Measurements from ENCODE around the gene UGCG. TPM values are rescaled to one million over a fixed set of nuclear protein-coding genes. Genes with fewer than 3 reads are reported as not detected.

Gene UGCG
- total and polyA plus RNA-seq, 2 of the 4 experiments (the other 2 are of a cell fraction): 84.2 to 104 TPM

DNA sequence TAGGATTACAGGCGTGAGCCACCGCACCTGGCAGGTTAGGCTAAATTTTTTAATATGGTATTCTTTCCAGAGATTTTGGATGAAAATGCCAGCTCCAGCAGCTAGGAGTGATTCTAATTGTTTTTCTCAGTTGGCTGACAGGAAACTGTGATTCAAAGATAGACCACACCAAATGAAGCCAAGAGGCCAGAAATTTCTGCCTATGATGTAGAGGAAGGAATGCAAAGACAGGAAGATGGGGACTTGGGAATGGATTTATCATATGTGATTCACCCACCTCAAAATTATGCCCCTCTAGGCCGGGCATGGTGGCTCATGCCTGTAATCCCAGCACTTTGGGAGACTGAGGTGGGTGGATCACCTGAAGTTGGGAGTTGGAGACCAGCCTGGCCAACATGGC lies 53.3 kb downstream of the UGCG start:
- CTCF ChIA-PET: no interaction called here
- no peak overlapping the region for H3K56ac ChIP-seq (ENCODE audit: extremely low read depth, insufficient read depth, low read length)
- H3K4me2 ChIP-seq (ENCODE audit: low read depth, low read length): no peak overlapping the region
- dilution Hi-C loops (cut with HindIII; ENCODE audit: low sequenced_read_pairs, unreplicated experiment) (no loop called here), in situ Hi-C loops (cut with MboI; ENCODE audit: low sequenced_read_pairs) (loop anchor here (10.0 kb wide), 1 partner anchor 125 kb away; no protein-coding TSS in a partner anchor), intact Hi-C loops (cut with micrococcal nuclease) (loop anchor here (5.0 kb wide), 1 partner anchor 122 kb away; no protein-coding TSS in a partner anchor)
- H4K5ac ChIP-seq (ENCODE audit: low read depth, low read length): no peak overlapping the region
- no peak overlapping the region for H3K27ac ChIP-seq (ENCODE audit: insufficient read depth, low read length)
- no peak for TF ChIP-seq CEBPB (IDR thresholded peaks at IDR 0.05; ENCODE audit: low read depth, low read length)
- TF ChIP-seq MAFK (IDR thresholded peaks at IDR 0.05; ENCODE audit: low read depth, low read length): no peak
- no peak; the same call in 1 of the 2 replicates for TF ChIP-seq RAD21 (IDR thresholded peaks at IDR 0.05; ENCODE audit: low read length)
- no peak for TF ChIP-seq RCOR1 (IDR thresholded peaks at IDR 0.05; ENCODE audit: insufficient replicate concordance, low read length)
- no peak for TF ChIP-seq SMC3 (IDR thresholded peaks at IDR 0.05; ENCODE audit: low read depth, low read length)
- TF ChIP-seq, protein P1, sequence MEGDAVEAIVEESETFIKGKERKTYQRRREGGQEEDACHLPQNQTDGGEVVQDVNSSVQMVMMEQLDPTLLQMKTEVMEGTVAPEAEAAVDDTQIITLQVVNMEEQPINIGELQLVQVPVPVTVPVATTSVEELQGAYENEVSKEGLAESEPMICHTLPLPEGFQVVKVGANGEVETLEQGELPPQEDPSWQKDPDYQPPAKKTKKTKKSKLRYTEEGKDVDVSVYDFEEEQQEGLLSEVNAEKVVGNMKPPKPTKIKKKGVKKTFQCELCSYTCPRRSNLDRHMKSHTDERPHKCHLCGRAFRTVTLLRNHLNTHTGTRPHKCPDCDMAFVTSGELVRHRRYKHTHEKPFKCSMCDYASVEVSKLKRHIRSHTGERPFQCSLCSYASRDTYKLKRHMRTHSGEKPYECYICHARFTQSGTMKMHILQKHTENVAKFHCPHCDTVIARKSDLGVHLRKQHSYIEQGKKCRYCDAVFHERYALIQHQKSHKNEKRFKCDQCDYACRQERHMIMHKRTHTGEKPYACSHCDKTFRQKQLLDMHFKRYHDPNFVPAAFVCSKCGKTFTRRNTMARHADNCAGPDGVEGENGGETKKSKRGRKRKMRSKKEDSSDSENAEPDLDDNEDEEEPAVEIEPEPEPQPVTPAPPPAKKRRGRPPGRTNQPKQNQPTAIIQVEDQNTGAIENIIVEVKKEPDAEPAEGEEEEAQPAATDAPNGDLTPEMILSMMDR (conservative IDR thresholded peaks at IDR 0.05; ENCODE audit: low read depth, low read length): no peak
- TF ChIP-seq MXI1 (IDR thresholded peaks at IDR 0.05; ENCODE audit: borderline replicate concordance, low read depth, low read length): no peak
- no peak for TF ChIP-seq POLR2A (IDR thresholded peaks at IDR 0.05; ENCODE audit: low read depth, low read length)
- TF ChIP-seq, protein P2, sequence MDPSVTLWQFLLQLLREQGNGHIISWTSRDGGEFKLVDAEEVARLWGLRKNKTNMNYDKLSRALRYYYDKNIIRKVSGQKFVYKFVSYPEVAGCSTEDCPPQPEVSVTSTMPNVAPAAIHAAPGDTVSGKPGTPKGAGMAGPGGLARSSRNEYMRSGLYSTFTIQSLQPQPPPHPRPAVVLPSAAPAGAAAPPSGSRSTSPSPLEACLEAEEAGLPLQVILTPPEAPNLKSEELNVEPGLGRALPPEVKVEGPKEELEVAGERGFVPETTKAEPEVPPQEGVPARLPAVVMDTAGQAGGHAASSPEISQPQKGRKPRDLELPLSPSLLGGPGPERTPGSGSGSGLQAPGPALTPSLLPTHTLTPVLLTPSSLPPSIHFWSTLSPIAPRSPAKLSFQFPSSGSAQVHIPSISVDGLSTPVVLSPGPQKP (IDR thresholded peaks at IDR 0.05; ENCODE audit: borderline replicate concordance, low read depth, low read length): no peak
- H4K8ac ChIP-seq (ENCODE audit: low read depth in 2 of 2, low read length in 2 of 2): no peak overlapping the region
- H2BK15ac ChIP-seq (ENCODE audit: low read depth, low read length): no peak overlapping the region
- H3K27me3 ChIP-seq (ENCODE audit: control insufficient read depth, insufficient read depth, low read length): no peaks in the 10 kb centered on the region
- no CpG with 5 or more reads among the region's 3 CpGs for WGBS, 2 experiments (ENCODE audit: extremely low coverage in 2 of 2, insufficient read length in 1 of 2)
- no peak overlapping the region for H2AK9ac ChIP-seq (replicated peaks; ENCODE audit: low read depth, low read length, poor library complexity)
- no peak overlapping the region for H3K14ac ChIP-seq (replicated peaks; ENCODE audit: low read depth, low read length)
- H3K23ac ChIP-seq (ENCODE audit: low read depth, low read length): no peak overlapping the region
- no peak overlapping the region for H3K4me3 ChIP-seq (ENCODE audit: insufficient read depth, low read depth, low read length)
- POLR2A ChIA-PET (ENCODE audit: unreplicated experiment): no interaction called here
- H3K9me3 ChIP-seq (ENCODE audit: control insufficient read depth, insufficient read depth, low read length): no peaks in the 10 kb centered on the region
- H3K4ac ChIP-seq (ENCODE audit: low read depth, low read length): no peak overlapping the region
- no peak overlapping the region for H3K18ac ChIP-seq (ENCODE audit: low read depth, low read length)
- H2AK5ac ChIP-seq (ENCODE audit: low read depth, low read length): no peak overlapping the region
- H2AFZ ChIP-seq (replicated peaks; ENCODE audit: low read length, poor library complexity): no peak overlapping the region
- H4K20me1 ChIP-seq (ENCODE audit: insufficient read depth, low read length): no peaks in the 10 kb centered on the region
- H3K79me1 ChIP-seq (ENCODE audit: low read depth in 1 of 2, low read length in 2 of 2): peaks cover 0 to 2% of the 10 kb centered on the region in 2 experiments; a peak in 1 of 4 replicates
- no peaks in the 10 kb centered on the region for H3K36me3 ChIP-seq (ENCODE audit: control insufficient read depth, insufficient read depth, low read length)
- no peak overlapping the region for H4K91ac ChIP-seq (ENCODE audit: insufficient read depth, low read depth, low read length)
- ATAC-seq (ENCODE audit: low read depth) (no peak), DNase-seq (peak; percentile 55)
- BruUV-seq (replicated peaks): no TSS peak
- H3K4me1 ChIP-seq (ENCODE audit: control insufficient read depth, insufficient read depth, low read length): peaks cover 8% of the 10 kb centered on the region
- H2BK120ac ChIP-seq (ENCODE audit: low read depth, low read length): no peak overlapping the region
- H3K9ac ChIP-seq (ENCODE audit: low read depth, low read length): no peak overlapping the region
- H2BK5ac ChIP-seq (ENCODE audit: low read depth, low read length, poor library complexity, severe bottlenecking): no peak overlapping the region
- peaks cover 7% of the 10 kb centered on the region for H3K9me1 ChIP-seq (ENCODE audit: insufficient read depth, low read length)
- H2BK20ac ChIP-seq (ENCODE audit: low read depth, low read length): no peak overlapping the region
